ENCODE results near the gene UBE2M. TPM values are rescaled to one million over a fixed set of nuclear protein-coding genes. Genes with fewer than 3 reads are reported as not detected.
"Not testable (repeated sequence)": the region's sequence is repeated elsewhere in the genome, so short reads cannot be mapped to it uniquely, and the experiment has no call there.

The UBE2M gene
- total RNA-seq, 1 donor from 2014 or later, result 57.4 TPM

GRCh38 chr19:58518256-58519086, 39.9 kb downstream of the UBE2M start:
- ATAC-seq (no peak), DNase-seq (ENCODE audit: low spot score) (no peak)
- intact Hi-C loops (cut with DNase I), result no loop called here

- intact Hi-C loops (cut with DNase I), result no loop called here
- DNase-seq (ENCODE audit: low spot score), result no peak
- ATAC-seq, result no peak
Measured at GRCh38 chr19:58516964-58517833, 41.2 kb downstream of the UBE2M start.

- intact Hi-C loops (cut with DNase I), result no loop called here
- DNase-seq (ENCODE audit: low spot score) (no peak), ATAC-seq (no peak)
Measured at GRCh38 chr19:58516246-58516836, 42.1 kb downstream of the UBE2M start.

GRCh38 chr19:58515259-58515658, 43.2 kb downstream of the UBE2M start:
- intact Hi-C loops (cut with DNase I), result no loop called here
- ATAC-seq, result no peak
- no peak for DNase-seq (ENCODE audit: low spot score)

- DNase-seq (ENCODE audit: low spot score), result no peak
- intact Hi-C loops (cut with DNase I), result no loop called here
- no peak for ATAC-seq
Measured at GRCh38 chr19:58514564-58515022, 43.8 kb downstream of the UBE2M start.

GRCh38 chr19:58513694-58514563, 44.5 kb downstream of the UBE2M start:
- intact Hi-C loops (cut with DNase I), result no loop called here
- ATAC-seq (peak; percentile 88), DNase-seq (ENCODE audit: low spot score) (peak; percentile 92)

- peak; percentile 4 for ATAC-seq
- DNase-seq (ENCODE audit: low spot score), result no peak
- intact Hi-C loops (cut with DNase I), result no loop called here
Measured at GRCh38 chr19:58513213-58513693, 45.2 kb downstream of the UBE2M start.

GRCh38 chr19:58511353-58512208, 46.8 kb downstream of the UBE2M start, which contains the start of gene SLC27A5:
SLC27A5 (minus strand) TSS chr19:58511992; CDS start chr19:58511955, 37 bp downstream.
- intact Hi-C loops (cut with DNase I), result no loop called here
- ATAC-seq, result no peak
- no peak for DNase-seq (ENCODE audit: low spot score)

- intact Hi-C loops (cut with DNase I), result no loop called here
- ATAC-seq (no peak), DNase-seq (ENCODE audit: low spot score) (no peak)
Measured at GRCh38 chr19:58510084-58510862, 48.1 kb downstream of the UBE2M start.

- DNase-seq (ENCODE audit: low spot score) (no peak), ATAC-seq (no peak)
- intact Hi-C loops (cut with DNase I), result no loop called here
Measured at GRCh38 chr19:58509731-58510083, 48.7 kb downstream of the UBE2M start.

- ATAC-seq; intact Hi-C loops (cut with DNase I); DNase-seq (ENCODE audit: low spot score): not testable (repeated sequence)
Measured at GRCh38 chr19:58507602-58508223, 50.7 kb downstream of the UBE2M start.

Small RNAs within 50 kb of the gene (microRNA-seq; reads per million reads assigned to microRNA genes)
- gene MIR6807, result not detected

Other genes starting within 250 kb of the UBE2M start
- 4.5 TPM for gene ZSCAN22, start 231.6 kb downstream of the UBE2M start, total RNA-seq
- 13.3 TPM for gene A1BG, start 205.1 kb downstream of the UBE2M start, total RNA-seq
- gene ZNF497, start 195.9 kb downstream of the UBE2M start, total RNA-seq, result 2.0 TPM
- gene ZNF837, start 177.6 kb downstream of the UBE2M start, total RNA-seq, result 2.0 TPM
- 572 TPM for gene RPS5, start 171.3 kb downstream of the UBE2M start, total RNA-seq
- not detected for gene RNF225, start 163.0 kb downstream of the UBE2M start, total RNA-seq
- 16.0 TPM for gene ZNF584, start 150.0 kb downstream of the UBE2M start, total RNA-seq
- gene ZNF132, start 118.5 kb downstream of the UBE2M start, total RNA-seq, result 6.1 TPM
- 7.5 TPM for gene ZNF324B, start 107.0 kb downstream of the UBE2M start, total RNA-seq
- 15.2 TPM for gene ZNF324, start 91.5 kb downstream of the UBE2M start, total RNA-seq
- 10.3 TPM for gene ZNF446, start 82.3 kb downstream of the UBE2M start, total RNA-seq
- 10.1 TPM for gene SLC27A5, start 46.6 kb downstream of the UBE2M start, total RNA-seq
- 14.9 TPM for gene ZBTB45, start 38.8 kb downstream of the UBE2M start, total RNA-seq
- 168 TPM for gene TRIM28, start 14.5 kb downstream of the UBE2M start, total RNA-seq
- 94.6 TPM for gene CHMP2A, start 3.5 kb downstream of the UBE2M start, total RNA-seq
- gene MZF1, start 14.7 kb upstream of the UBE2M start, total RNA-seq, result 32.4 TPM